ENCODE measurements around the gene SKIC2. TPM values are rescaled to one million over a fixed set of nuclear protein-coding genes. Genes with fewer than 3 reads are reported as not detected.
A peak's percentile ranks its signal among the peaks of the same experiment; 100 is the strongest.

SKIC2 gene
- total and polyA plus RNA-seq, 10 of the 15 experiments (the other 5 are each of a cell fraction or from before 2014, with no cell fraction given): 3.3 to 79.2 (median 32.5) TPM

GRCh38 chr6:31958412-31958740, 599 bp upstream of the SKIC2 start:
- Histone ChIP-seq H2AFZ (ENCODE audit: control insufficient read depth, low read depth, low read length) (peak overlapping the region; percentile 92), H3K9me3 (replicated peaks; ENCODE audit: control insufficient read depth, insufficient read depth, low read length) (no peaks in the 10 kb centered on the region), H3K27me3 (replicated peaks in 1 of 2; ENCODE audit: control insufficient read depth in 2 of 2, insufficient read depth in 2 of 2, low read length in 1 of 2) (no peaks in the 10 kb centered on the region), H3K36me3 (ENCODE audit: control insufficient read depth in 2 of 2, insufficient read depth in 2 of 2, low read length in 1 of 2) (peaks cover 9 to 26% of the 10 kb centered on the region in 2 experiments), H3K4me2 (ENCODE audit: control insufficient read depth, insufficient read depth) (peak overlapping the region; percentile 92), H3K4me1 (ENCODE audit: control insufficient read depth, insufficient read depth, low read length) (peaks cover 11% of the 10 kb centered on the region), H3K9ac (ENCODE audit: control insufficient read depth, insufficient read depth, low read length) (peak overlapping the region; percentile 93), H3K79me2 (ENCODE audit: control insufficient read depth, insufficient read depth, low read length) (peaks cover 27% of the 10 kb centered on the region), H3K27ac (ENCODE audit: control insufficient read depth, insufficient read depth) (peak overlapping the region; percentile 84), H4K20me1 (ENCODE audit: control insufficient read depth, insufficient read depth) (no peaks in the 10 kb centered on the region), H3K4me3 (peak overlapping the region; percentile 99)
- no TSS peak for BruUV-seq (replicated peaks)
- 8% methylated on average over 11 of the region's 11 CpGs for WGBS (ENCODE audit: insufficient coverage, insufficient replicate concordance, low lambda C conversion rate, missing lambda C conversion rate)
- ATAC-seq (peak; percentile 26), FAIRE-seq (no peak), DNase-seq (ENCODE audit: low read depth, low spot score) (no peak)
- ChIA-PET CTCF (interaction anchor here (0.9 to 2.5 kb wide), 3 partner anchors 13 to 473 kb away, joined by 3 to 7 read pairs (median 5); partner anchors contain the start of gene DXO), RAD21 (ENCODE audit: unreplicated experiment) (interaction anchor here (2.0 kb wide), 1 partner anchor 14 kb away, joined by 11 read pairs; the partner anchor contains the start of gene DXO), POLR2A (interaction anchor here (0.6 to 4.4 kb wide), 4 partner anchors 15 to 342 kb away, joined by 3 to 48 read pairs (median 3); partner anchors contain the start of genes DXO and GPSM3), SMC1A (ENCODE audit: uncharacterized antibody, unreplicated experiment) (interaction anchor here (0.9 to 2.5 kb wide), 2 partner anchors 13 to 127 kb away, joined by 3 to 17 read pairs; partner anchors contain the start of gene DXO)
- intact Hi-C loops (cut with micrococcal nuclease; ENCODE audit: unreplicated experiment): no loop called here
- in situ Hi-C loops (cut with MboI): no loop called here
- no peak for TF ChIP-seq ZZZ3 (IDR thresholded peaks at IDR 0.05; ENCODE audit: control insufficient read depth, insufficient read length, low read depth)
- TF ChIP-seq NR2F1 (conservative IDR thresholded peaks at IDR 0.05): no peak
- no peak for TF ChIP-seq CUX1 (IDR thresholded peaks at IDR 0.05; ENCODE audit: insufficient replicate concordance, low read depth, low read length)
- no peak for TF ChIP-seq CBFB (IDR thresholded peaks at IDR 0.05; ENCODE audit: low read depth)
- TF ChIP-seq, protein P1, sequence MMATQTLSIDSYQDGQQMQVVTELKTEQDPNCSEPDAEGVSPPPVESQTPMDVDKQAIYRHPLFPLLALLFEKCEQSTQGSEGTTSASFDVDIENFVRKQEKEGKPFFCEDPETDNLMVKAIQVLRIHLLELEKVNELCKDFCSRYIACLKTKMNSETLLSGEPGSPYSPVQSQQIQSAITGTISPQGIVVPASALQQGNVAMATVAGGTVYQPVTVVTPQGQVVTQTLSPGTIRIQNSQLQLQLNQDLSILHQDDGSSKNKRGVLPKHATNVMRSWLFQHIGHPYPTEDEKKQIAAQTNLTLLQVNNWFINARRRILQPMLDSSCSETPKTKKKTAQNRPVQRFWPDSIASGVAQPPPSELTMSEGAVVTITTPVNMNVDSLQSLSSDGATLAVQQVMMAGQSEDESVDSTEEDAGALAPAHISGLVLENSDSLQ (IDR thresholded peaks at IDR 0.05): no peak
- TF ChIP-seq TCF7 (IDR thresholded peaks at IDR 0.05; ENCODE audit: borderline replicate concordance): 0 out of 2 replicates have a peak, but pooled peaks have one; percentile 5
- TF ChIP-seq, protein P2, sequence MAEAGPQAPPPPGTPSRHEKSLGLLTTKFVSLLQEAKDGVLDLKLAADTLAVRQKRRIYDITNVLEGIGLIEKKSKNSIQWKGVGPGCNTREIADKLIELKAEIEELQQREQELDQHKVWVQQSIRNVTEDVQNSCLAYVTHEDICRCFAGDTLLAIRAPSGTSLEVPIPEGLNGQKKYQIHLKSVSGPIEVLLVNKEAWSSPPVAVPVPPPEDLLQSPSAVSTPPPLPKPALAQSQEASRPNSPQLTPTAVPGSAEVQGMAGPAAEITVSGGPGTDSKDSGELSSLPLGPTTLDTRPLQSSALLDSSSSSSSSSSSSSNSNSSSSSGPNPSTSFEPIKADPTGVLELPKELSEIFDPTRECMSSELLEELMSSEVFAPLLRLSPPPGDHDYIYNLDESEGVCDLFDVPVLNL (IDR thresholded peaks at IDR 0.05; ENCODE audit: low read depth, low read length): no peak
- TF ChIP-seq MEF2B (IDR thresholded peaks at IDR 0.05; ENCODE audit: partially characterized antibody, poor library complexity, severe bottlenecking): no peak

All from GM12878 (cell line).